Dermis microvascular lymphatic vessel endothelial cell (primary cell): ENCODE results near the gene SEPTIN12. TPM values are rescaled to one million over a fixed set of nuclear protein-coding genes. Genes with fewer than 3 reads are reported as not detected.
"Not testable (repeated sequence)": the region's sequence is repeated elsewhere in the genome, so short reads cannot be mapped to it uniquely, and the experiment has no call there.

Source experiments
- DNase-seq, 2 donors: peaks; one replicate each; pipeline versions ENCODE4 v3.0.0 to v3.0.0-alpha.2; 2010; ENCODE audit warnings: low read depth in 2 of 2
- total RNA-seq: library from RNA; depleted of rRNA; stranded (reverse); fragments of >200 nt; gene quantifications from 2 replicates; pipeline ENCODE4 v1.2.1, GENCODE V29; 2014

Gene SEPTIN12
- total RNA-seq, 1 donor from 2014 or later: not detected

DNA sequence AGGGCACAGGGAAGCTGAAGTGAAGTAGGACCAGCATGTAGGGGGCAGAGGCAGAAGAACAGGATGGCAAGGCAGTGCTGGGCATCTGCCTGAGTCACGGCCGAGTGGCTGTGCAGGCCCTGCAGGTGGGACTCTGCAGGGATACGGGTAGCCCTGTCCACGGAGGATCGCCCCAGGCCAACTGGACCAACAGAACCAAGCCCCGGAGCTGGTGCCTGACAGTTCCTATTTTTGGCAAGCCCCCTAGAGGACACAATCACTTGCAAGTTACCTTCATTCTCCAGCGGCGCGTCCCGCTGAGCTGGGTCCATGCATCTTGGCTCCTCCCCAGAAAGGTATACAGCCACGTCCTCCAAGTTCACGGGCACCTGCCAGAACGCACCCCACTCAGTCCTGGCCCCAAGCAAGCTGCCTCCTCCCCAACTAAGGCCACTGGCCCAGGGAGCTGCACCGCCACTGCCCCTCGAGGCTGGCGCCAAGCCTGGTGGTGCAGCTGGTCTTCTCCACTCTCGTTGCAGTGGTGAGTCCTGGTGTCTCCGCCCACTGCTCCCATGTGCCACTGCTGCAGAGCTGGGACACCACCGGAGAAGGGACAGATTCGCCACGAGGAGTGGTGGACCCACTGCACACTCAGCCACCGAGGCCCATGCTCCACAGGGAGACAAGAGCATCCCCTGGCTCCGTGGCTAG lies 27.8 kb downstream of the SEPTIN12 start:
- DNase-seq: no peak

DNA sequence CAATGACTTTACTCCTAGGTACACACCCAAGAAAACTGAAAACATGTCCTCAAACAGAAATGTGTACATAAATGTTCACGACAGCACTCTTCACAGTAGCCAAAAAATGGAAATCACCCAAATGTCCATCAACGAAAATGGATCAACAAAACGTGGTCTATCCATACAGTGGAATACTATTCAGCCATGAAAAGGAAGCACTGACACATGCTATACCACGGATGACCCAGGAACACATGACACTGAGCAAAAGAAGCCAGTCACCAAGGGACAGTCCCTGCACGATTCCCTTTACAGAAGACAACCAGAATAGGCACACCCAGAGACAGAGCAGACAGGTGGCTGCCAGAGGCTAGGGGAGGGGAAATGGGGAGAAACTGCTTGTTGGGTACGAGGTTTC lies 32.5 kb downstream of the SEPTIN12 start:
- DNase-seq: no peak

DNA sequence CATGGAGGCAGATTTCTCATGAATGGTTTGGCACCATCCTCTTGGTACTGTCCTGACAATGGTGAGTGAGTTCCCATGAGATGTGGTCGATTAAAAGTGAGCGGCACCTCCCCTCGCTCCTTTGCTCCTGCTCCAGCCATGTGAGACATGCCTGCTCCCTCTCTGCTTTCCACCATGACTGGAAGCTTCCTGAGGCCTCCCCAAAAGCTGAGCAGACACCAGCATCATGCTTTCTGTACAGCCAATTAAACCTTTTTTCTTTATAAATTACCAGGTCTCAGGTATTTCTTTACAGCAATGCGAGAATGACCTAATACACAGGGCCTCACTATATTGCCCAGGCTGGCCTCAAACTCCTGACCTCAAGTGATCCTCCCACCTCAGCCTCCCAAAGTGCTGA lies 33.3 kb downstream of the SEPTIN12 start:
- no peak for DNase-seq

DNA sequence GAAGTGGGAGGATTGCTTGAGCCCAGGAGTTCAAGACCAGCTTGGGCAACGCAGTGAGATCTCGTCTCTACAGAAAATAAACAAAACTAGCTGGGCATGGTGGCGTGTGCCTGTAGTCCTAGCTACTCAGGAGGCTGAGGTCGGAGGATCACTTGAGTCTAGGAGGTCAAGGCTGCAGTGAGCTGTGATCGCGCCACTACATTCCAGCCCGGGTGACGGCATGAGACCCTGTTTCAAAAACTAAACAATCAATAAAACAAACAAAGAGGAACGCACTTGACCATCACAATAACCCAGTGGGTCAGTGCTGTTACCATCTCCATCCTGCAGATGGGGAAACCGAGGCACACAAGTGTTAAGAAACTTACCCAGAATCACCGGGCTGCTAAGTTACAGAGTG lies 34.9 kb downstream of the SEPTIN12 start:
- no peak for DNase-seq

DNA sequence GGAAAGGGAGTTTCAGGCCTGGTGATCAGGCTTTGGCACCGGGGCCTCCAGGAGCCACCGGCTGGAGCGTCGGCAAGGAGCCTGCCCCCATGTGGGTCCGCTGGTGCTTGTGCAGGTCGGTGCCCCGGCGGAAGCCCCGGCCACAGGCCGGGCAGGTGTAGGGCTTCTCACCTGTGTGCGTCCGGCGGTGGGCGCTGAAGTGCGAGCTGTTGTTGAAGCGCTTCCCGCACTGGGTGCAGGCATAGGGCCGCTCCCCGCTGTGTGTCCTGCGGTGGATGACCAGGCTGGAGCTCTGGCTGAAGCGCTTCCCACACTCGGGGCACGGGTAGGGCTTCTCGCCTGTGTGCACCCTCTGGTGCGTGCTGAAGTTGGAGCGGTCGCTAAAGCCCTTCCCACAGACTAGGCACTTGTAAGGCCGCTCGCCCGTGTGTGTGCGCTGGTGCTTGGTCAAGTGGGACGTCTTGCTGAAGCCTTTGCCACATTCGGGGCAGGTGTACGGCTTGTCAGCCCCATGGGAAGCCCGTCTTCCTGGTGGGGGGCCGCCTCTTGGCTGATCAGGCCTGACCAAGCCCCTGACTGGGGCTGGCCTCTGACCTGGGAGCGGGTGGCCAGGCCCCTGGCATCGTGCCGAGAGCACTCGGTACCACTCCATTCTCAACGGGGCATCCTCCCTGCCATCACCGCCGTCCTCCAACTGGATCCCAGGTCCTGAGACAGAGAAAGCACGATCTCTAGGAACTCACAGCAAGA lies 35.6 kb downstream of the SEPTIN12 start:
- DNase-seq: no peak

DNA sequence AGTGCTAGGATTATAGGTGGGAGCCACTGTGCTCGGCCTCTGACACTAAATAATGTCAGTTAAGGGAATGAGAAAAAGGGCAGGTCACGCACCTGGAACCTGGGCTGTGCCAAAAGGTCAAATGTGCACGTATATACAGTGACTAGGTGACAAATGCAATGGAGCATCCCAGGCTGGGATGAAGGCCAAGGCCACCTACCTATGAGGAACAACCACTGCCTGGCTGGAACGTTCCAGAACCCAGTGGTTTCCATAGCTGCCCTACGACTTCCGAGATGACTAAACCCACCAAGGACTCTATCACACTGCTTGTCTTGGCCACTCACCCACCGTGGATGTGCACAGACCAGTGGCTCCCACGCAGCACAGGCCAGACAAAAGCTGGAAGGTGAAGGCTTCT lies 37.2 kb downstream of the SEPTIN12 start:
- DNase-seq: no peak

DNA sequence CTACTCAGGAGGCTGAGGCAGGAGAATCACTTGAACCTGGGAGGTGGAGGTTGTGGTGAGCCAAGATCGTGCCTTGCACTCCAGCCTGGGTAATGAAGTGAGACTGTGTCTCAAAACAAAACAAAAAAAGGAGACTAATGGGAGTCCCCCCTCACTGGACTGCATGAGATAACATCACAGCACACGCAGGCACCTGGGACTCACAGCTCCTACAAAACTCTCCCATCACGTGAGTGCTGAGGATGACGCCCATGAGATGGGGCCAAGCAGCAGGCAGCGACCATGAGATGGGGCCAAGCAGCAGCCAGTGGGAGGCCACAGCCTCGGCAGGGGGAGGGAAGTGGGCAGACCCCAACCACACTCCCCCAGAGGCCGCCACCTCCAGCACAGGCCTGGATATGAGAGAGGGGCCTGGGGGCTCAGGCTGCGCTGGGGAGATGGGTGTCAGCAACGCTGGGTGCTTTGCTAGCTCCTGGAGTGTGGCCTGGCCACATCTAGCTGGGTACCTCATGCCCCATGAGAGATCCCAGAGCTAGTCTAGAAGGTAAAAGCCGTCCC lies 38.4 kb downstream of the SEPTIN12 start:
- DNase-seq: no peak

DNA sequence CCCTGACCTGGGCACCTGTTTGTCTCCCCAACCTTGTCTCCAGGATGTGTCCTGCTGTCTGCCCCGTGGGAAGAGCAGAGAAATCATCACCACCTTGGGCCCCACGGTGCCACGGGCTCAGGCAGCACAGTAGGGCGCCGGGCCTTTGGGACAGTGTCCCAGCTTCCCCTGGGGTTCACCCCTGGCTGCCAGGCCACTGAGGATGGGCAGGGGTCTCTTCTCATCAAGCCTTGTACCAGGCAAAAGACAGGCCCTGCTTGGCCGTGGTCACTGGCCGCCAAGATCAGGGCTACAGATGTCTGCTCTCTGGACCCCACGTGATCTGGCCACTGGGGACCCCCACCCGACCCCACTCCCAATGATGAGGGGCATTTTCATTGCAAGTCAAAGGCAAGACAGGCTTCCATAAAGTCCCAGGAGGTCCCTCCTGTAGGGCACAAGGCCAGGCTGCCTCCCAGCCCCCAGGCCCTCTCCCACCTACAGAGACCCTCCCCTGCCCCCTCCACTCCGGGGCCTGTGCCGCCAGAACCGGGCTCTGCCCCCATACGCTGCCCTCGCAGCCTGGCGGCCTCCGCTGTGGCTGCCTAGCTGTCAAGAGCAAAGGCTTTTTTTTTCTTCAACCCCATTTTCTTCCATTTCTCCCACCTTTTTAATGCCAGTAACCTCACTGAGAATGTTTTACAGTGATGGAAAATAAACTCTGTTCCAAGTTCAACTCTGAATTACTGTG lies 39.3 kb downstream of the SEPTIN12 start:
- DNase-seq: no peak

DNA sequence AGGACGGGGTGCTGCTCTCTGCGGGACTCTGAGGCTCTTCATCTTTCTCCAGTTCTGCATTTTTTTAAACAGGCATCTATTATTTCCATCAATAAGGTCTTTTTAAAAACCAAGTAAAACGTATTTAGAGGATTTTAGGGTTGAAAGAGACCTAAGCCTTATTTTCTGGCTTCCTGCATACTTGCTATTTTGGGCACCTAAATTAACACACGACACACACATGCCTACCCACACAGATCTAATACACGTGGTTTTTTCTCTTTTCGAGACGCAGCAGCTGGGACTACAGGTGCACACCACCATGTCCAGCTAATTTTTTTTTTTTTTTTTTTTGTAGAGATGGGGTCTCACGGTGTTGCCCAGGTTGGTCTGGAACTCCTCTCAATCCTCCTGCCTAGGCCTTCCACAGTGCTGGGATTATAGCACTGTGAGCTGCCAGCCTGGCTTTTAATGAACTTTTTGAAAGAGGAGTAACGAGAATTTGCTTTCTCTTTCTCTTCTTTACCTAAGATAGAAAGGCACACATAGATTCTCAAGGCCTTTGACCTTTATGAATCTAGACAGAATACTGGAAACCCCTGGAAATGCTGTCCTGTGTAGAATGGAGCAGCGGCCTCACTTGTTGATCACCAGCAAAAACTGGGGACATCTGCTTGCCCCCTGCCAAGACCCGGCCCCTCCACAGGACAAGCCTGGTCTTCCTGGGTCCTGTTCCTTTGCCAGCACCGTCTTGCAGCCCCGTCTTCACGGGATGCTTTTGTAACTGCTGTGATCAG lies 40.1 kb downstream of the SEPTIN12 start:
- no peak for DNase-seq

DNA sequence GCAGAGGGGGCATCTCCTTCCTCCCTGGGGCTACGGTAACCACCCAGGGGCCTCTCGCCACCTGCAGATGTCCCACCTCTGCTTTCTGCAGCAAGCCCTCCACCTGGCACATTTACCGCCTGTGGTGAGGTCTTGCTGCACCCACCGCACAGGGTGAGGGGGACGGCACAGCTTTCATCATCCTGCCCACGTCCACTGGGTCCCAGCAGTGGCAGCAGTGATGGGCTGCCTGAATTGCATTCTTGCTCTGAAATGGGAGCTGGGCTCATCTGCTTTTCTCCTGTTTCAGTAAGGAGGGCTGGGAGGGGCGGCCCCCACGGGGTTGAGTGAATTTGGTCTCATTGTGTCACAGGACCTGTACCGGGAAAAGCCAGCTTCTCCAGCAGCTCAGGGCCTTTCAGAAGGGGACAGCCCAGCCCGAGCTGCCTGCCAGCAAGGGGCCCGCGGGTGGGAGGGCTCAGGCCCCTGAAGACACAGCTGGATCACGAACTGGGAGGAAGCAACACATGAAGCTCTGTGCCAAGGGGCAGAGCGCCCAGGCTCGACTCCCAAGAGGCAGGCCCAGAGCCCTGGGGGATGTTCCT lies 41.1 kb downstream of the SEPTIN12 start:
- DNase-seq: no peak

DNA sequence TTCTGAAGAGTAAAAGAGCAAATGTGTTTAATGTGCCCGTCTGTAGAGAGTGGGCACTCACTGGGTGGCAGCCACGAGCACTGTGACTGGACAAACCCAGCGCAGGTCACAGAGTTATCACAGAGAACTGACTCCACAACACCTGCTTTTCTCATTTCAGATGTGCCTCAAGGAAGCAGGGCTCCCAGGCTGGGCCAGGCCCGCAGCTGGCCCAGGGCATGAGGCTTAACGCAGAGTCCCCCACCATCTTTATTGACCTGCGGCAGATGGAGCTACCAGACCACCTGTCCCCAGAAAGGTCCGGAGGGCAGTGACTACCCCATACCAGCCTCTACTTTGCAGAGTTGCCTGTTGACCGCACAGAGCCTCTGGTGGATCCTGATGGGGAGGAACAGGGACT lies 41.9 kb downstream of the SEPTIN12 start:
- no peak for DNase-seq

DNA sequence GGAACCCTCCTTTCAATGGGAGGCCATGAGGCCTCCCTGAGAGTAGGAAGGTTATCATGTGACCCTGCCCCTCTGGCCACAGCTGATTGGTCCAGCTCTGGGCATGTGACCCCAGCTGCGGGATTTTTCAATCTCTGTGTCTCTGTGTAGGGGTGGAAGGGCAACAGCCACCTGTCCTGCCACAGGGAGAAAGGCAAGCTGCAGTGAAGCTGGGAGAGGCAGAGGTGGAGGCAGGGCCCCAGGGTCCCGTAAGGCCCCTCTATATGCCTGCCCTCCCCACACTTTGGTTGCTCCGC lies 42.9 kb downstream of the SEPTIN12 start:
- no peak for DNase-seq

DNA sequence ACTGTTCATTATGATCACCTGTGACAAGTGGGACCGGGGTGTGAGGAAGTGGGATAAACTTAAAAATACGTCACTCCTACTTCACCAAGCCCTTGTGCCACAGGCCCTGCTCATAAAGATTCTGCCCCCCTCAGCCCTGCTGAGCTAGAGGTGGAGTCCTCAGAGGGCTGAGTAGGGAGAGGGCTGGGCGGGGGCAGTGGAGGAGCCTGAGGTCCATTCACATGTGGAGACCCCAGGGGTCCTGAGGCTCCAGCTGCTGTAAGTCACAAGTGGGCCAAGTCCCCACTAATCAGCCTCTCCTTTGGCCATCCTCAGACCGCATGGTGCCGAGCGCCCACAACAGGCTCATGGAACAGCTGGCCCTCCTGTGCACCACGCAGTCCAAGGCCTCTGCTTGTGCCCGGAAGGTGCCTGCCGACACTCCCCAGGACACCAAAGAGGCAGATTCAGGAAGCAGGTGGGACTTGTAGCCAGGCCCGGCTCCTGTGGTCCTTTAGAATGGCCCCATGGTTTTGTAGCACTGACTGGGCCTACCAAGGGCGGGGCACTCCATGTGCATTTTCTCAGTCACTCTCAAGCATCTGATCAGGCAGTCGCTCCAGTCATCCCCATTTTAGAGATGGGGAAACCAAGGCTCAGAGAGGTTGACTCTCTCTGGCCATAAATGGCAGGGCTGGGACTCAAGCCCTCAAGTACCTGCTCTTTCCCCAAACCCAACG lies 43.4 kb downstream of the SEPTIN12 start:
- no peak for DNase-seq

DNA sequence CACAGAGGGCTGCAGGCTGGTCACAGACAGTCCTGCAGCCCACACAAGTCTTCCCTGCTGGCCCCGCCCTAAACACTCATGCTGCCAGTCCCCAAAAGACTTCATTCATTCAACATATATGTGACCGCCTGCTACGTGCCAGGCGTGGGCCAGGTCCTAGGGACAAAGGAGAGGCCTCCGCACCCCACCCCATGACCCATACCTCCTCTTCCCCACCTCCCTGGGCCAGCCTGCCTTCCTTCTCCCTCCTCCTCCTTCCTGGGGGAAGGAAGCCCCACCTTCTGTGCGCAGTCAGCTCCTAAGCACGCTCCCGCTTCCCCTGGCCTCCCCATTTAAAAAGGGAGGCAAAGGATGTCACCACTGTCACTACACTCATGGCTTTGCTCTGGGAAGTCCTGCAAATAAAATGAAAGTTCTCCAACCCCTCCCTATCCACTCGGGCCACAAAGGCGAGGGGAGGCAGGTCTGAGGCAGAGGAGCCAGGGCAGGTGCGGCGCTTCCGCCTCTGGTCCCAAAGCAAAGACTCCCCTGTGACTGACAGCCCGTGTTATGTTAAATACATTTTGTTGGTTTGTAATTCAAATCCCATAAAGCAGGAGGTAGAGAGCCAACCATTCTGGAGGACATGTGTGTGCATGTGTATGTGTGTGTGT lies 44.8 kb downstream of the SEPTIN12 start:
- no peak for DNase-seq

DNA sequence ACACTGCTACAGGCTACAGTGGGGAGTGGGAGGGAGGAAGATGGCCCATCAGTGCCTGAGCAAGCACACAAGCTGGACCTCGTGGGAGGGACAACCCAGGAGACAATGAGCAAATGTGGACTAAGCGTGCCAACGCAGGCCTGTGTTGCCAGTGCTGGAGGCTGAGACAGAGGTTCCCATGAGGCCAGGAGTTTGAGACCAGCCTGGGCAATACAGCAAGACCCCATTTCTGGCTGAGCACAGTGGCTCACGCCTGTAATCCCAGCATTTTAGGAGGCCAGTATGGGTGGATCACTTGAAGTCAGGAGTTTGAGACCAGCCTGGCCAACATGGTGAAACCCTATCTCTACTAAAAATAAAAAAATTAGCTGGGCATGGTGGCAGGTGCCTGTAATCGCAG lies 49.8 kb downstream of the SEPTIN12 start:
- DNase-seq: not testable (repeated sequence)

DNA sequence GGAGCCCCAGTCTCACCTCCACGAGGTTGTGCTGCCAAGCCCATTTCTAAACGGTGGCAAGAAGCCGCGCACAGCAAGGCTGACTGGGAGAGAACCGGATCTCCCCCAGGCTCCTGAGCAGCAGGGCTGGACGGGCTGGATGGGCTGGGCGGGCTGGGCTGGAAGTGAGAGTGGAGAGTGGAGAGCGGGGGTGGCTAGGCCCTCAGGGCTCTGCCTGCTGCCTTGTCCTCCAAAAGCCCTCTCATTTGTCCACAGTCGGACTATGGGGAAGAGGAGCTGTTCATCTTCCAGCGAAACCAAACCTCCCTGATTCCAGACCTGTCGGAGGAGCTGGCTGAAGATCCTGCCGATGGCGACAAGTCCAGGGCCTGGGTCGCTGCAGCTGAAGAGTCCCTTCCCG lies 50.6 kb downstream of the SEPTIN12 start:
- no peak for DNase-seq

DNA sequence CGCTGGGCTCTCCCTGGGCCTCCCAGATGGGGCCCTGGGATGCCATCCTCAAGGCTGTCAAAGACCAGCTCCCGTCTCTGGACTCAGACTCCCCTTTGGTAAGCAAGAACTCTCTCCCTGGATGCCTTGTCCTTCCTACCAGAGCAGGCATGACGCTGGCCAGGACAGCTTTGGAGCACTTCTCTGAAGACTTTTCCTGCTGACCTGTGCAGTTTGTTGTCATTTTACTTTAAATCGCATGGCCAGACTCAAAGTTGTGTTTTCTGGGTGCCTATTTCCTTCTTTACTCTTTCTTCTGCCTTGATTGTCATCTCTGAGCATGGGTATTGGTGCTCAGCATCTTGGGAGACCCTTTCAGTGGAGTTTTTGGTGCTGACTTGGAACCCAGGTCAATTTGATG lies 51.6 kb downstream of the SEPTIN12 start:
- no peak for DNase-seq

DNA sequence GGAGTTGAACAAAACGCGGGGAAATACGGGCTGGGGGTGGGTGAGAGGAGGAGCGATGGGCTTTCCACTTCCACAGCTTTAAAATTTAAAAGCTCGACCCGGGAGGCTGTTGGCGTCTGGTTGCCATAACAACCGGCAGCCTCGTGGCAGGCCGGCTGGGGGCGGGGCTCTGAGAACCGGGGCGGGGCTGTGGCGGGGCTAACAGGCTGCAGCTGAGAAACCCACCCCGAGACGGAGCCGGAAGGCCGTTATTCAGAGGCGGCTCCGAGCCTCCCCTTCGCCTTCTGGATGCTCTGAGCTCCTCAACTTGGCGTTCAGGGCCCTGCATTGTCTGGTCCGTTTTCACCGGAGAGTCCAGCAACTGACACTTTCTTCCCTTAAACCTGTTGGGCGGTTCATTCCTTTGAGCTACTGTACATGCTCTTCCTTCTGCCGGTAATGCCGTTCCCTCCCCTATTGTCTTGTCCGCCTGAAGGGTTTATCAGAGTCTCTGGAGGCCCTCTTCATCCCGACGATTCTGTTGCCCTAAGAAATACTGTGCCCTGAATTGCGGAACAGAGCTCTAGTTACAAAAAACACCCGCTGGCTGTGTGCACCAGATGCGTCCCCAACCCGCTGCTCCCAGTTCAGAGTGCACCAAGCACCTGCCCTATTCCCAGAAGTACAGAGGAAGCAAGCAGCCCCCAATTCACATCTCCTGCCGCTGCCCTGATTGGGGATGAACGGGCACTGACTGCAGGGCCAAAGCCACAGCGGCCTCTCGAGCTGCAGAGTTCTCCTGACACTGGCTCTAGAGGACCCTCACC lies 53.2 kb downstream of the SEPTIN12 start:
- peak; percentile 27 to 83 for DNase-seq

DNA sequence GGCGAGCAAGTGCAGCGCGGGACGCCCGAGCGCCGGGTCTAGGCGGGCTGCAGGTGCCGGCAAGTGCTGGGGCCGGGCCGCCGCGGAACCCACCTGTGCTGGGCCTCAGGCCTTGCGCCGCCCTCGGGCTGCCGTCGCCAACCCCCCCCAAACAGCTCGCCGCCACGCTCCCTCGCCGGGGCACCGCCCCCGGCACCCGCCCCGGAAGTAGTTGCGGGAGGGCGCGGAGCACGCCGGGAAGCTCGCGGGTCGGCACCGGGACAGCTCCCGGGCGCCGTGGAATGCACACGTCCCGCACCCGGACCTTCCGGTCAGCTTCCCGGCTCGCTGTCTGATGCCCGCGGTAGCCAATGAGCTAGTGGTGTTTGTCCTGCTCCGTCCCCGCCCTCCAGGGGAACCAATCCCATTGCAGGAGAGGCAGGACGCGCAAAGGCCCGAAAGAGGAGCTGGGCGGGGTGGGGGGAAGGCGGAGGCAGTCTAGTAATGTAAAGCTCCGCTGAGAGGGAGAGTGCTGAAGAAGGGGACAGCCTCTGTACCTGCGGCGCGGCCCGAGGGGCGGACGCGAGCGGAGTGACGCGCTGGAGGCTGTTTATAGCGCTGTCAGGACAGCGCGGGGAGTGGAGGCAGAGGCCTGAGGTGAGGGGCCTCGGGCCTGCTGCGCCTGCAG lies 53.9 kb downstream of the SEPTIN12 start, which contains the start of the genes ANKS3 and DNAAF8:
Gene ANKS3, minus strand, starts transcription at position 209 of the 667 bp plus-strand sequence. CDS start 4,122 bp downstream, outside the sequence.
Gene DNAAF8, plus strand, starts transcription at position 475 of the 667 bp plus-strand sequence. CDS start 1,978 bp downstream, outside the sequence.
- peak; percentile 91 to 98 for DNase-seq
